Measurements from ENCODE around the gene CFAP92.

GRCh38 chr3:128995737-128996136, 1.9 kb upstream of the CFAP92 start:
- TF ChIP-seq POLR2AphosphoS5 (IDR thresholded peaks at IDR 0.05; ENCODE audit: low read depth, low read length) (no peak), FOXP2 (optimal IDR thresholded peaks at IDR 0.05; ENCODE audit: borderline replicate concordance, extremely low read depth, extremely low read length, insufficient read depth) (no peak), TAF1 (IDR thresholded peaks at IDR 0.05; ENCODE audit: borderline replicate concordance, insufficient read depth, low read length) (no peak)
- TF ChIP-seq, protein P1, sequence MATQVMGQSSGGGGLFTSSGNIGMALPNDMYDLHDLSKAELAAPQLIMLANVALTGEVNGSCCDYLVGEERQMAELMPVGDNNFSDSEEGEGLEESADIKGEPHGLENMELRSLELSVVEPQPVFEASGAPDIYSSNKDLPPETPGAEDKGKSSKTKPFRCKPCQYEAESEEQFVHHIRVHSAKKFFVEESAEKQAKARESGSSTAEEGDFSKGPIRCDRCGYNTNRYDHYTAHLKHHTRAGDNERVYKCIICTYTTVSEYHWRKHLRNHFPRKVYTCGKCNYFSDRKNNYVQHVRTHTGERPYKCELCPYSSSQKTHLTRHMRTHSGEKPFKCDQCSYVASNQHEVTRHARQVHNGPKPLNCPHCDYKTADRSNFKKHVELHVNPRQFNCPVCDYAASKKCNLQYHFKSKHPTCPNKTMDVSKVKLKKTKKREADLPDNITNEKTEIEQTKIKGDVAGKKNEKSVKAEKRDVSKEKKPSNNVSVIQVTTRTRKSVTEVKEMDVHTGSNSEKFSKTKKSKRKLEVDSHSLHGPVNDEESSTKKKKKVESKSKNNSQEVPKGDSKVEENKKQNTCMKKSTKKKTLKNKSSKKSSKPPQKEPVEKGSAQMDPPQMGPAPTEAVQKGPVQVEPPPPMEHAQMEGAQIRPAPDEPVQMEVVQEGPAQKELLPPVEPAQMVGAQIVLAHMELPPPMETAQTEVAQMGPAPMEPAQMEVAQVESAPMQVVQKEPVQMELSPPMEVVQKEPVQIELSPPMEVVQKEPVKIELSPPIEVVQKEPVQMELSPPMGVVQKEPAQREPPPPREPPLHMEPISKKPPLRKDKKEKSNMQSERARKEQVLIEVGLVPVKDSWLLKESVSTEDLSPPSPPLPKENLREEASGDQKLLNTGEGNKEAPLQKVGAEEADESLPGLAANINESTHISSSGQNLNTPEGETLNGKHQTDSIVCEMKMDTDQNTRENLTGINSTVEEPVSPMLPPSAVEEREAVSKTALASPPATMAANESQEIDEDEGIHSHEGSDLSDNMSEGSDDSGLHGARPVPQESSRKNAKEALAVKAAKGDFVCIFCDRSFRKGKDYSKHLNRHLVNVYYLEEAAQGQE (IDR thresholded peaks at IDR 0.05; ENCODE audit: insufficient read depth in 1 of 2, low read depth in 2 of 2, low read length in 2 of 2), result no peak

Measured in PFSK-1 (cell line).